ENCODE results near the gene EVC2. TPM values are rescaled to one million over a fixed set of nuclear protein-coding genes. Genes with fewer than 3 reads are reported as not detected.

EVC2 gene
- total RNA-seq, 1 donor from 2014 or later: 1.4 TPM

- Histone ChIP-seq H3K9me3 (replicated peaks) (no peaks in the 10 kb centered on the region), H3K27ac (replicated peaks) (no peak overlapping the region), H3K4me3 (no peak overlapping the region), H3K4me1 (no peaks in the 10 kb centered on the region), H3K27me3 (ENCODE audit: low read depth) (no peaks in the 10 kb centered on the region), H3K36me3 (peaks cover 22% of the 10 kb centered on the region)
- DNase-seq: no peak
- TF ChIP-seq, protein P1, sequence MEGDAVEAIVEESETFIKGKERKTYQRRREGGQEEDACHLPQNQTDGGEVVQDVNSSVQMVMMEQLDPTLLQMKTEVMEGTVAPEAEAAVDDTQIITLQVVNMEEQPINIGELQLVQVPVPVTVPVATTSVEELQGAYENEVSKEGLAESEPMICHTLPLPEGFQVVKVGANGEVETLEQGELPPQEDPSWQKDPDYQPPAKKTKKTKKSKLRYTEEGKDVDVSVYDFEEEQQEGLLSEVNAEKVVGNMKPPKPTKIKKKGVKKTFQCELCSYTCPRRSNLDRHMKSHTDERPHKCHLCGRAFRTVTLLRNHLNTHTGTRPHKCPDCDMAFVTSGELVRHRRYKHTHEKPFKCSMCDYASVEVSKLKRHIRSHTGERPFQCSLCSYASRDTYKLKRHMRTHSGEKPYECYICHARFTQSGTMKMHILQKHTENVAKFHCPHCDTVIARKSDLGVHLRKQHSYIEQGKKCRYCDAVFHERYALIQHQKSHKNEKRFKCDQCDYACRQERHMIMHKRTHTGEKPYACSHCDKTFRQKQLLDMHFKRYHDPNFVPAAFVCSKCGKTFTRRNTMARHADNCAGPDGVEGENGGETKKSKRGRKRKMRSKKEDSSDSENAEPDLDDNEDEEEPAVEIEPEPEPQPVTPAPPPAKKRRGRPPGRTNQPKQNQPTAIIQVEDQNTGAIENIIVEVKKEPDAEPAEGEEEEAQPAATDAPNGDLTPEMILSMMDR (IDR thresholded peaks at IDR 0.05; ENCODE audit: borderline replicate concordance): no peak
- intact Hi-C loops (cut with micrococcal nuclease): no loop called here
These were observed 136.7 kb downstream of the EVC2 start for GRCh38 chr4:5571646-5572045.

GRCh38 chr4:5569451-5569850 lies 138.9 kb downstream of the EVC2 start:
- Histone ChIP-seq H3K27ac (replicated peaks) (no peak overlapping the region), H3K9me3 (replicated peaks) (no peaks in the 10 kb centered on the region), H3K4me1 (no peaks in the 10 kb centered on the region), H3K27me3 (ENCODE audit: low read depth) (no peaks in the 10 kb centered on the region), H3K36me3 (peaks cover 13% of the 10 kb centered on the region), H3K4me3 (no peak overlapping the region)
- intact Hi-C loops (cut with micrococcal nuclease): no loop called here
- no peak for DNase-seq
- TF ChIP-seq, protein P1 (IDR thresholded peaks at IDR 0.05; ENCODE audit: borderline replicate concordance): no peak

- DNase-seq: no peak
- Histone ChIP-seq H3K4me1 (no peaks in the 10 kb centered on the region), H3K9me3 (replicated peaks) (no peaks in the 10 kb centered on the region), H3K27ac (replicated peaks) (no peak overlapping the region), H3K27me3 (ENCODE audit: low read depth) (no peaks in the 10 kb centered on the region), H3K4me3 (no peak overlapping the region), H3K36me3 (peaks cover 8% of the 10 kb centered on the region)
- intact Hi-C loops (cut with micrococcal nuclease): no loop called here
- TF ChIP-seq, protein P1 (IDR thresholded peaks at IDR 0.05; ENCODE audit: borderline replicate concordance): no peak
These were observed 139.4 kb downstream of the EVC2 start for GRCh38 chr4:5568931-5569330.

GRCh38 chr4:5568336-5568735 lies 140.0 kb downstream of the EVC2 start:
- Histone ChIP-seq H3K4me3 (no peak overlapping the region), H3K36me3 (peaks cover 2% of the 10 kb centered on the region), H3K27me3 (ENCODE audit: low read depth) (no peaks in the 10 kb centered on the region), H3K9me3 (replicated peaks) (no peaks in the 10 kb centered on the region), H3K27ac (replicated peaks) (no peak overlapping the region), H3K4me1 (no peaks in the 10 kb centered on the region)
- DNase-seq: no peak
- intact Hi-C loops (cut with micrococcal nuclease): no loop called here
- TF ChIP-seq, protein P1 (IDR thresholded peaks at IDR 0.05; ENCODE audit: borderline replicate concordance): no peak

GRCh38 chr4:5566991-5567390 lies 141.4 kb downstream of the EVC2 start:
- DNase-seq: no peak
- TF ChIP-seq, protein P1 (IDR thresholded peaks at IDR 0.05; ENCODE audit: borderline replicate concordance): no peak
- H3K27me3 ChIP-seq (ENCODE audit: low read depth): no peaks in the 10 kb centered on the region
- no peaks in the 10 kb centered on the region for H3K9me3 ChIP-seq (replicated peaks)
- no peak overlapping the region for H3K4me3 ChIP-seq
- no peak overlapping the region for H3K27ac ChIP-seq (replicated peaks)
- intact Hi-C loops (cut with micrococcal nuclease): no loop called here
- H3K4me1 ChIP-seq: no peaks in the 10 kb centered on the region
- no peaks in the 10 kb centered on the region for H3K36me3 ChIP-seq

DNA sequence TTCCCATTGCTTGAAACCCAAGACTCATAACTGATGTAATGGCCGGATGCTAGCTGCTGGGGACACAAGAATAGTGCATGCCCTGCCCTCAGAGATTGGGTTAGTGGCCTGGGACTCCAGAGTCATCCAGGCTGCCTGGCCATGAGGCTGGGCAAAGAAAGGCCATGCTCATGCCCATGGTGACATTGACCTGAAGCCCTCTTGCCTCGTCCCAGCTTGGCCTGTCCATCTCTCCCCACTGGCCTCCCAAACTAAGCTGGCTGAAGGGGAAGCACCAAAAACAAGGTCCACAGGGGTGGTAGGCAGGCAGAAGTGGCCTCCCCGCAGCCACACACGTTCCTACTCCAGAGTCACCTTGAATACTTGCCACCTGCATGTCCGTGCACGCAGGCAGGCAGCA lies 141.8 kb downstream of the EVC2 start:
- Histone ChIP-seq H3K9me3 (replicated peaks) (no peaks in the 10 kb centered on the region), H3K4me3 (no peak overlapping the region), H3K4me1 (no peaks in the 10 kb centered on the region), H3K27me3 (ENCODE audit: low read depth) (no peaks in the 10 kb centered on the region), H3K36me3 (no peaks in the 10 kb centered on the region), H3K27ac (replicated peaks) (no peak overlapping the region)
- TF ChIP-seq, protein P1 (IDR thresholded peaks at IDR 0.05; ENCODE audit: borderline replicate concordance): no peak
- DNase-seq: no peak
- intact Hi-C loops (cut with micrococcal nuclease): no loop called here

All from left ventricle myocardium inferior (tissue), 1 donor.